GM19395 (cell line): ENCODE measurements around the gene PPP1R10.

Experiments used
- ATAC-seq: cut with Tn5 transposase; IDR thresholded peaks from one replicate; pipeline ENCODE4 v1.9.1; 2021; ENCODE audit warnings: mild to moderate bottlenecking, moderate library complexity; ENCODE audit not compliant: unreplicated experiment

PPP1R10 gene

DNA sequence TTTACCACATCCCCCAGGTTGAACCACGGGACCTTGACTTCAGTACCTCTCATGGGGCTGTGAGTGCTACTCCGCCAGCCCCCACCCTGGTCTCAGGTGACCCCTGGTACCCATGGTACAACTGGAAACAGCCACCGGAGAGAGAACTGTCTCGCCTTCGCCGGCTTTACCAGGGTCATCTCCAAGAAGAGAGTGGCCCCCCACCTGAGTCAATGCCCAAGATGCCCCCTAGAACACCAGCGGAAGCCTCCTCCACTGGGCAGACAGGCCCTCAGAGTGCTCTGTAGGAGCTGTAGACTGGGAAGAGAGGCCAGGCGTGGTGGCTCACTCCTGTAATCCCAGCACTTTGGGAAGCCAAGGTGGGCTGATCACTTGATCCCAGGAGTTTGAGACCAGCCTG lies 8.5 kb upstream of the PPP1R10 start:
- no peak for ATAC-seq

DNA sequence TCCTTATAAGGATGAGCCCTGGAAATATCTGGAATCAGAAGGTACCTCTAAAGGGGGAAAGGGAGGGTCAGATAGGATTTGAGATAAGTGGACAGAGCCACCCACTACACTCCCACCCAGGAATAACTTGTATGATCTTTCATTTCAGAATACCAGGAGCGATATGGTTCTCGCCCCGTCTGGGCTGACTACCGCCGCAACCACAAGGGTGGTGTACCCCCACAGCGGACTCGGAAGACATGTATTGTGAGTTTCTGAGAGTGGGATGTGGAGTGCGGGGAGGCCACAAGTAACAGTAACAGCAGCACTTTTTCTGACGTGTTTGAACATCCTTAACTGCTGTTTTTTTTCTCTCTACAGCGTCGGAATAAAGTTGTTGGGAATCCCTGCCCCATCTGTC lies 2.5 kb upstream of the PPP1R10 start:
- ATAC-seq, result no peak

DNA sequence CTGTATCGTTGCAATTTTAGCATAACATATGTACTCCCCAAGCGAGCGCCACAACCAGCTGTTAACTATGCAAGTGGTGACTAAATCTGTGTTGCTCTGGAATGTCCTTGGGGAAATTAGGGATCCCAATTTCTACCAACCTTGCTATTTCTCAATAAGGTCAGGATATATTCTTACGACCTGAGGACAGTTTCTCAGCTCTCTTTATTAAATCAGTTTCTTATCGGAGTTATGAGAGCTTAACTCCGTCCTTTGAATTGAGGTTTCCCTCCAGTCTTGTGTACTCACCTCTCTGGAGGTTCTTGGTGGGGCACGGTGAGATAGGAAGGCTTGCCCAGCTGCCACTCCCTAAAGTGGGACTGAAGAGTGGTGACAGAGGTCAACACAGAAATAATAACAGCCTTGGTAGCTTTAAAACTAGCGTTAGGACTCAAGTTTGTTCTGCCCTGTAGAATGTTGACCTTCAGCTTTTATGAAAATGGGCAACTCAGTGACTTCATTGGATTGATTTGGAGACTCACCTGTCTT lies 1.3 kb upstream of the PPP1R10 start:
- no peak for ATAC-seq

DNA sequence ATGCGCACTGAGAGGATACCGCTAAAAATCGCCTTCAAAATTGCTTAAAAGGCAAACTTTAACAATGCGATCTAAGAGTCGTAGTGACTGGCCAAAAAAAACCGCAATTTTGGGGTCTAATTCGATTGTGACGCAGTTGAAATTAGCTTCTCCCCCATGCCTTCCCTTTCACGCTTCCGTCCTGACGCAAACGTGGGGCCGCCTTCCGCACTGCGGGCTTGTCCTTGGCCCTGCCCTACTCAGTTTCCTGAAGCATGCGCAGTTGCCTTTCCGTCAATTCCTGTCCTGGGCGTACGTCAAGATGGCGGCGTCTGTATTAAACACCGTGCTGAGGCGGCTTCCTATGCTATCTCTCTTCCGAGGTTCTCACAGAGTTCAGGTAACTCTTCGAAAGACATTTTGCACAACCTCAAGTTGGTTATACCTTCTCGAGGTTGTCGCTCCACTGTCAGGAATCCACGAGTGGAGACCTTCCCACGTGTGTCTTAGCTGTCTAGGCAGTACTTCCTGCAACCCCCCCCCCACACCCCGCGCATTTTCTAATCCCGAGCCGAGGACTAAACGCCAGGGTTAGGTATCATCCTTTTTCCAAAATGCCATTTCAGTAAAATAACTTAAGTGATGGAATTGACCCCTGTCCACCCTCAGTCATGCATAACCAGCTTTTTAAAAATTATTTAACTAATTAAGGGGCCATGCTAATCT lies 674 bp upstream of the PPP1R10 start, which contains the start of gene MRPS18B:
Gene MRPS18B, plus strand, starts transcription at position 276 of the 705 bp plus-strand sequence. Its CDS starts 26 bp downstream, at position 302.
- peak; percentile 80 for ATAC-seq

DNA sequence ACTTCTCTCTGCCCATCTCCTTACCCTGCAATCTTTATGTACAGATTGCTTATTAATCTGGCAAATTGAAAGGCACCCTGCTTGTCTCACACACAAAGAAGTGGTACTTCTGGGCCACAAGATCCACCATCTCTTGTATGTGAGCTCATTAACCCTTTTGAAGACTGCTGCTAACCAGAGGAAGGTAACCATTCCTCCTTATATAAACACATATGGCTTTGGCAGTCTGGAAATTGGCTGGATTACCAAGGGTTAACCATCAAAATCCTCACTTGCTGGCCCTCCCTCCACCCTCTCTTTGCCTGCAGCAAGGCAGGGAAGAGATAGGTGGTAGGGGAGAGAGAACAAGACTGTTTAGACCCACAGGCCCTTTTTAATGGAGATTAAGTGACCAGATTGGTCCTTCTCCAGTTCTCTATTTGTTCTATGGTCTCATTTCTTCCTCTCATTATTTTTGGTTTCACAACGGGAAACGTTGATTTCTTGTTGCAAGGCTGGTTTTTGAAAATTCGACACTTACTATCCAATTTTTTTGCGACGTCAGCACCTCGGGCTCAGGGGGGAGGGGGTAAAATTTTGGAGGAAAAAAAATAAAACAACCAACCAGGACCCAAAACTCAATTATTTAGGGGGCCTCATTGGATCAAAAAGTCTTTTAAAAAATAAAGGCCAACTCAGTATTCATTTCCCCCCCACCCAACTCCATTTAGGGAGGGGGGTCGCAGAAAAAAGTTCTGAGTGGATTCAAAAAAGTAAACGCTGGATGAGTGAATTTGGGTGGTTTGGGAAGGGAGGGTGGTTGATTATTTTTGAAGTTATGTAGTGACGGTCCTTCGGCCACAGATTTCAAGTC lies 859 bp downstream of the PPP1R10 start:
- no peak for ATAC-seq

DNA sequence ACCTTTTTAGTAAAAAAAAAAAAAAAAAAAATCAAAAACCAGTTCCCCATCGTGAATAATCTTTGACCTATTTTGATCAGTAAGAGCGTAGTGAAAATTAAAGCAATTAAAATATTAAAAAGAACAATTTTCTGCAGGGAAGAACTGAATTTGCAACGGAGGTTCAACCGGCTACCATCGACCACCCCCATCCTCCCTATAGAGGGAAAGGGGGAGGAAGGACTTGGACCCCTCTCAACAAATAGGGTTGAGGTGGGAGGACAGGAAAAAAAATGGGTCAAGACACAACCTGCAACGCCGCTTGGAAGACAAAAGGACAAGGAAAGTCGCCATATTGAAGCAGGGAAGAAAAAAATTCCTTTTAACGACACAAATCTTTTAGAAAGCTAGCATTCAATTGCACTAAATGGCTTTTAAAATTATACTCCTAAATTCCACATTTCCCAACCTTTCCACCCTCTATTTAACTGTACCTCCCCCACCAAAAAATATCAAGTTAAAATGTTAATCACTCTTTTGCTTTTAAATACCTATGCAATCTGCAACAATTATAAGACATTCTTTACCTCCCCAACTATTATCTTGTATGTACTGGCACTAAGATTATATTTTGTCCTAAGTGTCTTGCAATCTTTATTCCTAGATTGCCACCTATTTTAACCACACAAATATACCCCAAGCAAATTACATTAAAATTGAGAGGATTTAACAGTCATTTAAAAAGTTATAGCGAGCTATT lies 1.7 kb downstream of the PPP1R10 start:
- no peak for ATAC-seq

DNA sequence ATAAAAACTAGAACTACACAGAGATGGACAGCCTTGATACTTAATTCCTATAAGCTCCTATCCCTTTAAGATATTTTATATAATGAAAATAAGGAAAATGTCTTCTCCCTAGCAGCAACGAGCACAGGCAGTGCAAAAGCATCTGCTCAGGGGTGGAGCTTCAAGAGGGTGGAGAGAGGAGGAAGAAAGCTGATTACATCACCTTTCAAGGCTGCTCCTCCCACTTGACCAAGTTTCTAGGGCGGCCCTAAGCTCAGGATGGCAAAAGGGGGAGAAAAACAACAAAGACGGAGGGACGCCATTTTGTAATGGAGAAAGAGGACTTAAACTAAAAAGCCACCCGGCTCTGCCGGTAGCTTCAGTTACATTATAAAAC lies 2.2 kb downstream of the PPP1R10 start:
- peak; percentile 54 for ATAC-seq

DNA sequence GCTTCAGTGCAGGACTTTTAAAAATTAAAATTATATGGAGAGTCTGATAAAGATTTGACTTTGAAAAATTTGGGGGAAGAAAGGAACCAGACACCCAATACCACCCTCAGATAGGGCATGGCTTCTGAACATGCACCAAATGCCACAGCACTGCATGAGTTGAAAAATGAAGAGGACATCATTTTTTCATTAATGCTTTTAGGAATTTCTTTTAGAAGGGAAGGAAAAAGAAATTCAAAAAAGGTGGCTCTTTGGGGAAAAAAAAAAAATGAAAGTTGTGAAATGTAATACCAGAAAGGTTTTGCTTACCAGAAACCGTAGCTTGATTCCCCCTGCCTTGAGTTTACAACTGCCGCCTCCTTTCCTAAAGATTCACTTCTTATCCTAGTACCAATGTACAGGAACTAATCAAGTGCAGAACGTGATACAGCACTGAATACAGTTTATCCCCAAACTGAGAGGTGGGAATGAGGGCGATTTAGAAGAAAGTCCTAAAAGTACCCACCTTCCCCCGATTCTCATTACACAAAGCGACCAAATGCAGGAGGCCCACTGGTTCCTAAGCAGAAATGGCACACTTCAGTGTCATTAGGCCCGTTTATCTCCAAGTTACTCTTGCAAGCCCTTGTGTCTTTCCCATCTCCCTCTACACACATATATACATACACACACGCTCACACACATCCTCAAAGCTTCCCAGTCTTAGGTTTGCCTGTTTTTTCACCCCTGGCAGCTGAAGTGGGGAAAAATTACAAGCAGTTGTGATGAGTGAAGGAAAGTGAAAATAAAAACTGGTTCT lies 2.8 kb downstream of the PPP1R10 start:
- no peak for ATAC-seq

DNA sequence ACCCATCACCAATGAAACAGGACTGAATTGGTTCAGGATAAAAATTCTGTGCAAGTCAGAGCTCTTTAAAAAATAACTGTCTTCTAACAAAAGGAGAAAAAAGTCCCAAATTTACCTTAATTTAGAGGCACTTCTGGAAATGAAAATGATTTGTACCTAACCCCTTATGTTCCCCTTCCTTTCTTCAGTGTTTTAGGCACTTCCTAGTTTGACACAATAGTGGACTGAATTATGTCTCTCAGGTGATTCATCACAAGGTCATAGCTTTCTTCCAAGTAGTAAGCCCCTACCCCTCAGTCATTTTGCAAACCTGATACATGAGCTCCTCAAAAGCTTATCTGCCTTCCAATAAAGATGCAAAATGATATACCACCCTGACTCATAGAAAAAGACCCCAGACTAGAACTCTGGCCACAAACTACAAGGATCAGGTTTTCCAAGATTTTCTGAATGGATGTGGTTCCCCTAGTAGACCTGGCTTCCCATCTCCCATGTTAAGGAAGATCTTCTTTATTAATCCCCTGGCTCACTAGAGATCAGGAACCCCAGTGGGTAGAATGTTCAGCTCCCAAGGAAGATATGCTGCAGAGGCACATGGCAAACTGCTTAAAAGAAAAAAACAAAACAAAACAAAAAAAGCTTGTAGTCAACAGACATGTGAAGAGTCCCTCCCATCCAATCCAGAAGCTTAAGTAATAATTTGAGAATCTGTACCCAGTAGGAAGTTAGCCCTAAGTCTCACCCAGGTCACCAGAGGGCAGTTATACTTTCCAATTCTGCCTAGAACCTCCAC lies 3.6 kb downstream of the PPP1R10 start:
- no peak for ATAC-seq

DNA sequence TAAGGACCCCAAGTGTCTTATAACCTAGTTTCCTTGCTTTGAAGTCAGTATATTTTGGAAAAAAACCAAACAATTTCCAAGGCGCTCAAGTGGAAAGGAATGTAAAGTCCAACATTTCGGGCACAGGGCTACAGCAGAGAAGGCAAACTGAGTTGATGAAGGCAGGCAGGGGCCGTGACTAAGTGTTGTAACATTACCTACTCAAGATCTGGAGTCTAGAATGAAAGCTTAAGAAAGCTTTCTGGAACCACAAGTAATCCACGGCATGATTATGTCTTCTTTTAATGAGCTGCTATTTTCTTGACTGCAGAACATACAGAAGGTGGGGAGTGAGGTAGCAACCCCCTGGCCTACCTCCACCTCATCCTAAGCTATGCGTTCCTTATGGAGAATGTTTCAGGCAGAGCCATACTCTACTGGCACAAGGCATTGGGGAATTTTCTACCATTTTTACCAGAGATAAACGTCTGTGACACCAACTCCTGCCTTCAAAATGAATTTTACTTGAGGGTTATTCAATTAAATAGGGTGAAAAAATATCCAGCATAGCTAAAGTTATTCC lies 4.3 kb downstream of the PPP1R10 start:
- ATAC-seq, result no peak

DNA sequence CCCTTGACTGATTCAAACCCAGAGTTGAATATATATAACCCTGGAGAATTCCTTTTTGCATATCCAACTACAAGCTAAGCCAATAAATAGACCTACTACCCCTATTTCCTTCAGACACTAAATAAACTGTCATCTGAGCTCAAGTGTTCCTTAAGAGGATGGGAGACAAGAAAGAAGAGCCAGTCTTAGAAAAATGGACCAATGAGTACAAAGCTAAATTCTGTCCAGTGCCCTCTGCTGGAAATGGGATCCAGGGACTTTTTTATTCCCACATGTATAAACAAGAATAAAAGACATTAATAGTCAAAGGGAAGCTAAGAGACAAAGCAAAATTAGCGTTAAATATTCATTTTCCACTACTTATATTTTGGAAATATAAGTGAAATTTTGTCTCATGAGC lies 4.8 kb downstream of the PPP1R10 start:
- no peak for ATAC-seq

DNA sequence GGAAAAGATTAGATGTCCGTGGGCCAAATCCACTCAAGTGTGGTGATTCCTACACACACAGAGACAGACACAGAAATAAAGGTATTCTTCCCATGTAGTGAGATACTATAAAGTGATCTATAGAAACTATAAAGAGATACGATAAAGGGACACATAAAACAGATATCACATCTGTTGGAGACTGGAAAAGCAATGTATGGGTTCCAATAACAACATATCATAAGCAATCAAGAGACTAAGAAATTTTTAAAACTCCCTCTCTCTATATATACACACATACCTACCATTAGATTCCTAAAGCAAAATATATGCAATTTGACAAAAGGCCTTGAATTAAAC lies 5.2 kb downstream of the PPP1R10 start:
- ATAC-seq, result no peak

DNA sequence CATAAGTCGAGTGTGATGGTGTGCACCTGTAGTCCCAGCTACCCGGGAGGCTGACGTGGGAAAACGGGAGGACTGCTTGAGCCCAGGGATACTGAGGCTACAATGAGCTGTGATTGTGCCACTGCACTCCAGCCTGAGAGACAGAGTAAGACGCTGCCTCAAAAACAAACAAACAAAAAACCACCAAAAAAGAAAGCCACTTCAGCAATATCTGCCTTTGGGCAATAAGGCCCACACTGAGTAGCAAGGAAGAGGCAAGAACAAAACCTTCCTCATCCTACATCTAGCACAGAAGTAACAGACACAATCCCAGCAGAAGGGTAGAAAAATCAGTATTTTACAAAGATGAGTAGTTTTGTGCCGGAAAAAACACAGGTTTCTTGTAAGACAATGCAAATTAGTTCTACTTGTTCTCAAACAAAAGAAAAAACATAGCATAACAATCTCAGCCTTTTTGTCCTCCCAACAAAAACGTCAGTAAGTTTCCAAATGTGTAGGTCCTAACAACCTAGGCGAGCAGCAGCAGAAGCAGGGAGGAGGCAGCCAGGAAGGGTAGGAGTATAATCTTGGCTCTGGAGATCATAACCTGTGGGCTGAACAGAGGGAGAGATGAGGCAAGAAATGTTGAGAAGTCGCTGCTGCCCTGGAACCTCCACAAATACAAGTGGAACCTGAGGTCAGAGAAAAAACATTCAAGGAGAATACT lies 5.7 kb downstream of the PPP1R10 start:
- no peak for ATAC-seq

DNA sequence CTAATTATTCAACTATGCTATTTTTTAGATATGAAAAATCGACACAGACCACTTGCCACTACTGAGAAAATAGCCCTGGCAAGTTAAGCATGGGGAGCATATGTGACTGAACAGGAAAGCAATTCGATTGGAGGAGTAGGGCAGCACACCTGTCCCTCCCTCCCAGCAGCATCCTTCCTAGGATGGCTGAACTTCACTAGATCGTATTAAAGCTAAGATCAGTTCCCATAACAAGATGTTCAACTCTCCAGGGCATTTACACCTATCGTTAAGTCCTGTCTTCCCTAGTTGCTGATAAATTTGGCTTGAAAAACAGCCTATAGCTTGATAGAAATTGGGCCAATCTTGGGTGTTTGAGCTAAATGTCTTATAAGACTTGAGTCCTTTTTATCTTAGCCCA lies 7.0 kb downstream of the PPP1R10 start:
- no peak for ATAC-seq

DNA sequence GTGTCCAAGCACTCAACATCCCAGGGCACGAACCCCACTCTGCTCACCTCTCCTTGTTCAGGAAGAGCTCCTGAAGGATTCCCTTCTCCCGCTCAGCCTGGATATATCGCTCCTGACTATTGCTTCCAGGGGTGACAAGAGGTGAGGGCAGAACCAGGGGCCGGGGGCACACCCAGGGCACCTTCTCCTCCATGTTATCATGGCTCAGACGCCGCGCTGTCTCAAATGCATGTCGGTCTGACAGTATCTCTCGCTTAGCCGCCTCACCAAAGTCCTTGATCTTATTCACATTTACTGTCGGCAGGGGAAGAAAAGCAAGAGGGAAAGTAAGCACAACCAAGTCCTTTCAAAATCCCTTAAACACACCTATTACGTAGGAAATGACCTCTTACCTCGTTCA lies 13.1 kb downstream of the PPP1R10 start:
- no peak for ATAC-seq

DNA sequence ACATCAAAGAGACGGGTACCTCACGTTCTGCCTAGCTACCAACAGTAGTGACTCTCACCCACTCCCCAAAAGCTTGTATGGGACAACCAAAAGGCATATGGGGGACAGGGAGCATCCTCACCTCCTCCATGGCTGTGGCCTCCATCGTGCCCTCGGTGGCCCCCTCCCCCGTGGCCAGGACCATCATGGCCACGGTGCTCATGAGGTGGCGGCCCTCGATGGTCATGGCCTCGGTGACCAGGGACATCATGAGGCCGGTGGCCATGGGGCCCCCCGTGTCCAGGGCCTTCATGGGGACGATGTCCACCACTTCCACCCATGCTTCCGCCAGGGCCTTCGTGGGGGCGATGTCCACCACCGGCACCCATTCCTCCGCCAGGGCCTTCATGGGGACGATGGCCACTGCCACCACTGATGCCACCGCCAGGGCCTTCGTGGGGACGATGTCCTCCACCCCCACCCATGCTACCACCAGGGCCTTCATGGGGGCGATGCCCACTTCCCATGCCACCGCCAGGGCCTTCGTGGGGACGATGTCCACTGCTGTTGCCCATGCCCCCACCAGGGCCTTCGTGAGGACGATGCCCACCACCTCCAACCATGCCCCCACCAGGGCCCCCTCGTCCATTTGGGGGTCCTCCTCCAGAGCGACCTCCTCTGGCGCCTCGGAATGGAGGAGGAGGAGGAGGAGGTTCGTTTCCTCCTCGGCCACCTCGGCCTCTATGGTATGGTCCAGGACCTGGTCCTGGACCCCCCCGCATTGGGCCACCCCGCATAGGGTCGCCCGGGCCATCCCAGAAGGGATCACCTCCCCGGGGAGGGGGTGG lies 15.0 kb downstream of the PPP1R10 start:
- ATAC-seq, result no peak

DNA sequence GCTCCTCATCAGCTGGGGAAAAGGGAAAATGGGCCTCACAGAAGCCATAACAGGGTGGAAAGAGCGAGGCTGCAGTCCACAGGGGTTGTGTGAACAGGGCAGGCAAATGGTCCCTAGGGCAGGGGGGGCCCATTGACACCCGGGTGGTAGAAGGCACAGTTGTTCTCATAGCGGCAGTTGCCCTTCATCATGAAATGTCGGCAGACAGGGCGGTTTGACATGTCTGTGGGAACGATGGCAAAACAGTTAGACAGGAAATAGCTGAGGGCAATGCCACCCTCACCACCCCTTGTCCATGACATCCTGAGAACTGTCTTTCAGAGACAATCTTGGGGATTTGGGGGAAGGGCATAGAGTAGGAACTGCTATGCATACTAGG lies 15.6 kb downstream of the PPP1R10 start:
- ATAC-seq, result no peak

DNA sequence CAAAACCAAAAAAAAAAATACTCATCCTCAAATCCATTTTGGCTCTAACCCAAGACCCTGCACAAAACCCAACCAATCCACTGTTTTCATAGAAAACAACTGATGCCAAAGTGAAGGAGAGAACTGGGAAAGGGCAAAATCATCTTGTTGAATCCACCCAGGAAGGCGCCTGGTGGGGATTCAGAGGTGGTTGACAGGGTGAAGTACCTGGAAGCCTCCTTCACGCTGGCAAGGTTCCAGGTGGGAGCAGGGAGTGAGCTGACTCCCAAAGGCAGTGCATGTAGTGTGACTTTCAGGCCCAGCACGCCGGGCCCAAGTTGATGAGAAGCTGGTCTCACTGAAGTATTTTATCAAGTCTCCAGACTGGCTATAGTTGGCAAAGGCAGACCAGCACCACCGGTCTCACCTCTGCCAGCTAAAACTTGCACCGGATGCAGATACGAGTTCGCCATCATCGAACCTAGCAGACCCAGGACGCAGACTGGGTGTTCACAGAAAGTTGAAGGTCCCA lies 16.5 kb downstream of the PPP1R10 start:
- ATAC-seq, result no peak
